Stimulated activated CD8-positive, alpha-beta memory T cell treated with anti-CD3 and anti-CD28 coated beads, Interleukin-7, amount 100 ng/mL, for 48 hours (primary cell): ENCODE results near the gene KIF12.

ENCODE experiments used
- DNase-seq, 2 donors: peaks; one replicate each; pipeline ENCODE4 v3.0.0-alpha.2; 2020; ENCODE audit warnings: low read depth in 1 of 2; ENCODE audit errors: extremely low read depth in 1 of 2

Gene KIF12

GRCh38 chr9:114070188-114071103 lies 28.6 kb downstream of the KIF12 start:
- DNase-seq, result no peak

GRCh38 chr9:114069476-114070187 lies 29.5 kb downstream of the KIF12 start:
- DNase-seq, result no peak

DNA sequence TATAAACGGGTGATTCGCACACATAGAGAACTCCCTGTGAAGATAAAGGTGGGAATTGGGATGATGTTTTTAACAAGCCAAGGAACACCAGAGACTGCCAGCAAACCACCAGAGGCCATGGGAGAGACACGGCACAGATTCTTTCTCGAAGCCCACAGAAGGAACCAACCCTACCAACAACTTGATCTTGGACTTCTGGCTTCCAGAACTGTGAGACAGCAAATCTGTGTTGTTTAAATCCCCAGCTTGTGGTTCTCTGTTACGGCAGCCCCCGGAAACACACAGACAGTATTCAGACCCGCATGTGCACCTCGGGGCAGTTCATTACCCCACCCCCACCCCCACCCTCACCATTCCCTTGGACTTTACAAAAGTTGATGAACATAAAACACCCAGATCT lies 33.8 kb downstream of the KIF12 start:
- no peak for DNase-seq

- no peak for DNase-seq
Observed at GRCh38 chr9:114061830-114062474, 37.1 kb downstream of the KIF12 start.

- DNase-seq, result no peak
Observed at GRCh38 chr9:114061292-114061691, 37.8 kb downstream of the KIF12 start.

GRCh38 chr9:114060711-114061110 lies 38.4 kb downstream of the KIF12 start:
- no peak for DNase-seq

- no peak for DNase-seq
Observed at GRCh38 chr9:114060070-114060469, 39.0 kb downstream of the KIF12 start.

GRCh38 chr9:114059047-114059803 lies 39.9 kb downstream of the KIF12 start:
- DNase-seq, result no peak

GRCh38 chr9:114058688-114059046 lies 40.4 kb downstream of the KIF12 start:
- no peak for DNase-seq

- DNase-seq, result no peak
Observed at GRCh38 chr9:114057161-114057885, 41.8 kb downstream of the KIF12 start.

DNA sequence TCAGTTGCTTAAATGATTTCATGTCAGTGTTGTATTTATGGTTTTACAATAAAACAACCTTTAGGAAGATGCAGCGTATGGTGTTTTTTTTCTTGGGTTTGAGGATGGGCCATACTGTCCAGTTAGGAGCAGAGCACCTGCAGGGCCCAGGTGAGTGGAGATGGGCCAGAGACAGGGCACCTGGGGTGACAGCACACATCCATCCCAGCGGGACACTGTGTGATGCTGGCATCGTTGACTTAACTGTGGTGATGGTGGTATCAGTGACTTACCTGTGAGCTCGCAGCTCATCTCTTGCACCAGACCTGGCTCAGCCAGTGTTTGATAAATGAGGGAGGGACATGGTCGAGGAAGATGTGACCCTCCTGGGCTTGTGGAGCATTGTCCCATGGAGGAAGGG lies 42.6 kb downstream of the KIF12 start:
- no peak for DNase-seq

DNA sequence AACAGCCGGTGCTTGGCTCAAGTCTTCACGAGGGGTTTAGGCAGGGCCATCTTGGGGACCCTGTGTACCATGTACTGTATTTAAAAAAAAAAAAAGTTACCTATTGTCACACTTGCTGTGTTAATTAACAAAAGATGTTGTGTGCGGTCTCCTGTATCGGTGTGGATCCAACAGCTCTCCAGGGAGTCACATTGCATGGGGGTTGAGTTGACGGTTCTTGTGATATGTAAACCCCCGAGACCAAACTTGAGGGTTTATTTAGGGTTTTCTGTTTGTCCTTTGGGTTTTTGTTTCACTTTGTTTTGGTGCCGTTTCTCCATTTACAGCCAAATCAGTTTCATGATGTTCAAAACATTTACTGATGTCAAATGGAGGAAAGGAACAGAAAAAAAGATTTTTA lies 43.2 kb downstream of the KIF12 start:
- DNase-seq, result no peak

DNA sequence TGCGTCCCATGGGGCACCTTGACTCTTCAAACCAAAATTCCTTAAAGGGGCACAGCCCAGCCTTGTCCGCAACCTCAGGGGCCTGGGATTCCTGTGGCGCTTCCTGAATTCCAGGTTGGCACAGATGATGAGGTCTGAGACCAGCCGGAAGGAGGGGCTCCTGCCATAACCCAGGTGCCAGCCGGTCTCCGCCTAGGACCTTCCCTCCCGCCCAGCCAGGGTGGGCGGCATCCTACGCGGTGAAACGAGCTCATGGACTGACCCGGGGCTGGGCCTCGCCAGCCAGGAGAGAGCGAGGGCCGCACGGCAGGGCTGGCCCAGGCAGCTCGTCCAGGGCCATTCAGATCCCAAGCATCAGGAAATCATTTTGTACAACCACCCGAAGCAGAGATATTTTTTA lies 44.0 kb downstream of the KIF12 start:
- DNase-seq, result no peak

DNA sequence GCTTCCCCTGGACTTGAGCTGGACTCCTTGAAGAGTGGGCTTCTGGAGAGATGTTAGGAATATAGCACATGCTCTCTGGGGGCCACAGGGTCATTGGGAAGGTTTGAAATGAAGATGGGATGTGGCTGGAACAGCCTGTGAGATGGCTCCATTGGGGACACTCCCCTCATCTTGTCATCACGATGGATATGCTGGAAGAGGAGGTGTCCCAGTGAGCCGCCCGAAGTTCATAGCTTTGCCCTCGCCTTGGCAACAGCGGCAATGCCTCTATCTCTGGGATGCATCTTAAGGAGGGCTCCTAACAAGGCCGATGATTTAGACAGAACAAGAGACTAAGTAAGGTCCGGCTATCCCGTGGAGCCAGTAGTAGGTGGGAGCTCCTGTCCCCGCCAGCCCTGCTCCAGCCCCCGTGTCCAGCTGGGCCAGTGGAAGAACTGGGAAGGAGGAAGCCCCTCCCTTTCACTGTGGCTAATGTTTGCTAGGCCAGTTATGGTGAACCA lies 44.9 kb downstream of the KIF12 start:
- no peak for DNase-seq

DNA sequence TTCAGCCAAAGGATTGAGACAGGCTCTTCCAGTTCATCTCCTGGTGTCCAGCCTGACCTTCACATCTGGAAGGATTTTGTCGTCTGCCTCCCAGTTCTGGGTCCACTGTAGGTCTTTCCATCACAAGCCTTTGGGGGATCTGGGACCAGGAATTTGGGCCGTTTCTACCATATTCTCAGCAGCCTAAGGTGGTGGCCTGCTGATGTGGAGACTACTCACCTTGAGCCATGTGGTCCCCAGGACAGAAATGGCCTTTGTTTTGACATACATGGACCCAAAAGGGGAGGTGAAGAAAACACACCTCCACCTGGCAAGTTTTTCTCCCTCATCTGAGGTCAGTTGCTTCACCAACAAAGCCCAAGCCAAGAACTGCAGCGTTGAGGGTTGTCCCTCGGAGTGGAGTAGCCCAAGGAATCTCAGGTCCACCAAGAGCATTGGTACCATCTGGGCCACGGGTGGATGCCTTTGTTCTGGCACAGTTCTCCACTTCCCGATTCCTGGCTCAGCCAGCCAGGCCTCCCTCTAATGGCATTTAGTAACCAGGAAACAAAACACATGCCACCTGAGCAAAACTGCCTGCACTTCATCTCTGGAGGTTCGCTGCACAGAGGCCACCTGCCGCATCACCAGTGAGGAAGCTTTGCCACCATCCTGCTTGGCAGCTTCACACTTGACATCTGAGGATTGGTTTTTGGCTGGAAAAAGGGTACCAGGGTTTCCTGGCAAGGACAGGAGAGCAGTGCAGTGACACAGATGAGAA lies 45.7 kb downstream of the KIF12 start:
- DNase-seq, result no peak

- DNase-seq, result no peak
Observed at GRCh38 chr9:114051706-114052105, 47.4 kb downstream of the KIF12 start.

DNA sequence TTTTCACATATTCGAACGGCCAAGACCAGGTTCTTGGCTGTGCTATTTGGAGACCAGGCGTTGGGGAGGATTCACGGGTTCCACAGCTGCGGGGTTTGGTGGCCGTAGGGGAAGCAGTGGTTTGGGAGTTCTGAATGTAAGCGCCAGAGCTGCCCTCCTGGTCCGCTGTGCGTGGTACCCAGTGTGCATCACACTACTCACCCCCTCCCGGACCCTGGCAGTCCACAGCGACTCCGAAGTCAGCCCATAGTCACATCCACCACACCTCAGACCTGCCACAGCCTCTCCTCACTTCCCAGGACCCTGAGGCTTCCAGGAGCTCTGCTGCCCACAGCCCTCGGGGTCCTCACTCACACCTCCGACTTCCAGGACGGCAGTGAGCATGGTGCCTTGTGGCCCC lies 47.8 kb downstream of the KIF12 start:
- DNase-seq, result no peak

DNA sequence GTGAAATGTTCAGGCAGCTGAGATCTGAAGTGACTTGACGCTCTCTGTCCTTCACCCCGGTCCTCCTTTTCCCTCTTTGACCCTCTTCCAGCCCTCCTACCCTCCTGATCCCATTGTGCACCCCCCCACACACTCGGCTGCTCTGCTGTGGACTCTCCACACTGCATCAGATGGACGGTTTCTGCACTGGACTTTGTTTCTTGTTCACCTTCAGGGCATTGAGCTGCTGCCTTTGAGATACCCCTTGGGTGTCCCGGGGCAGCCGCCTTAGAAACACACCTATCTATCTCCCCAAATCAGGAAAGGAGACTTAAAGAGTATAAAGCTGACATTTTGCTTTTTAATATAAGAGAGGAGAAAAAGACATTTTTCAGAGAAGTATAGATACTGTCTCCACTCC lies 48.4 kb downstream of the KIF12 start:
- no peak for DNase-seq

- no peak for DNase-seq
Observed at GRCh38 chr9:114050226-114050568, 48.9 kb downstream of the KIF12 start.
